H1 (cell line): ENCODE measurements around the gene NUAK1. TPM values are rescaled to one million over a fixed set of nuclear protein-coding genes. Genes with fewer than 3 reads are reported as not detected.
A peak's percentile ranks its signal among the peaks of the same experiment; 100 is the strongest.

Experiments used
- CTCF ChIA-PET: fragments of 300-600 bp; sonication (Branson Sonifier 250); formaldehyde crosslinking; loops from one replicate; lab custom pipeline; 2021; ENCODE audit not compliant: partially characterized antibody; lab: Charles Lee
- POLR2A ChIA-PET: fragments of 300-600 bp; sonication (Branson Sonifier 250); formaldehyde crosslinking; loops from one replicate; lab custom pipeline; 2021; ENCODE audit warnings: inconsistent platforms; ENCODE audit not compliant: partially characterized antibody; lab: Charles Lee
- DNase-seq, 2 experiments: peaks; one replicate each; pipeline versions ENCODE4 v3.0.0 to v3.0.0-alpha.2; 2010 to 2022; ENCODE audit warnings: low spot score in 2 of 2, low read depth in 1 of 2, mixed read lengths in 1 of 2
- FAIRE-seq: peaks from 2 replicates; lab custom pipeline; 2011; peaks lifted over from hg19 to GRCh38; lab: Jason Lieb, UNC
- H2AFZ ChIP-seq: 2 replicates; pipeline ENCODE4 v1.8.1; 2012; ENCODE audit warnings: low read length, inconsistent platforms
- H2AK5ac ChIP-seq: 2 replicates; pipeline ENCODE4 v1.6.1; 2013; ENCODE audit warnings: low read depth, low read length
- H2BK120ac ChIP-seq: replicated peaks from 2 replicates; pipeline ENCODE3; 2013; ENCODE audit warnings: low read depth, low read length, inconsistent platforms
- H2BK12ac ChIP-seq: 2 replicates; pipeline ENCODE4 v1.6.1; 2013; ENCODE audit warnings: low read depth, low read length
- H2BK15ac ChIP-seq: 2 replicates; pipeline ENCODE4 v1.6.1; 2013; ENCODE audit warnings: low read length
- H2BK20ac ChIP-seq: 2 replicates; pipeline ENCODE4 v1.6.1; 2013; ENCODE audit warnings: low read length
- H2BK5ac ChIP-seq: 2 replicates; pipeline ENCODE4 v1.6.1; 2013; ENCODE audit warnings: low read depth, low read length
- H3K14ac ChIP-seq: 2 replicates; pipeline ENCODE4 v1.6.1; 2013; ENCODE audit warnings: inconsistent platforms; ENCODE audit not compliant: insufficient read length
- H3K18ac ChIP-seq: 2 replicates; pipeline ENCODE4 v1.6.1; 2013; ENCODE audit warnings: low read length; ENCODE audit errors: extremely low read depth
- H3K23ac ChIP-seq: 2 replicates; pipeline ENCODE4 v1.6.1; 2013; ENCODE audit warnings: inconsistent platforms; ENCODE audit not compliant: insufficient read length
- H3K23me2 ChIP-seq: 2 replicates; pipeline ENCODE4 v1.6.1; 2013; ENCODE audit warnings: low read depth, low read length
- H3K27ac ChIP-seq: 2 replicates; pipeline ENCODE4 v1.6.1; 2011; ENCODE audit warnings: low read depth, low read length, inconsistent platforms
- H3K27me3 ChIP-seq, 4 experiments: replicated peaks in 1 of 4; 1 replicate in 1 of 4; 2 replicates in 3 of 4; pipeline versions ENCODE4 v1.6.1 to v1.8.1; 2011 to 2013; ENCODE audit warnings: low read length in 3 of 4, mild to moderate bottlenecking in 3 of 4, inconsistent platforms in 2 of 4, mixed read lengths in 2 of 4, moderate library complexity in 1 of 4; ENCODE audit not compliant: control insufficient read depth in 3 of 4, insufficient read depth in 3 of 4; ENCODE audit errors: extremely low read depth in 1 of 4
- H3K36me3 ChIP-seq, 4 experiments: 2 replicates each; pipeline versions ENCODE4 v1.6.1 to v1.8.1; 2011 to 2013; ENCODE audit warnings: mild to moderate bottlenecking in 4 of 4, low read length in 3 of 4, moderate library complexity in 2 of 4, control low read depth in 1 of 4, inconsistent platforms in 1 of 4; ENCODE audit not compliant: insufficient read depth in 4 of 4, control insufficient read depth in 2 of 4
- H3K4ac ChIP-seq: replicated peaks from 2 replicates; pipeline ENCODE3; 2013; ENCODE audit warnings: low read length, low read depth, mixed read lengths, inconsistent platforms; ENCODE audit not compliant: insufficient read length
- H3K4me1 ChIP-seq, 4 experiments: replicated peaks in 1 of 4; 1 replicate in 1 of 4; 2 replicates in 3 of 4; pipeline versions ENCODE4 v1.6.1 to v1.8.1; 2011 to 2013; ENCODE audit warnings: low read length in 3 of 4, inconsistent platforms in 2 of 4, mixed read lengths in 1 of 4; ENCODE audit not compliant: insufficient read depth in 4 of 4, control insufficient read depth in 3 of 4
- H3K4me2 ChIP-seq, 2 experiments: 2 replicates each; pipeline versions ENCODE4 v1.6.1 to v1.8.1; 2011 to 2013; ENCODE audit warnings: low read depth in 2 of 2, low read length in 2 of 2, control low read depth in 1 of 2, inconsistent platforms in 1 of 2, mild to moderate bottlenecking in 1 of 2; ENCODE audit not compliant: insufficient read depth in 1 of 2
- H3K4me3 ChIP-seq, 4 experiments: fragments of 200-600, 300-600 bp in 1 of 4; sonication (generic), shearing (Covaris generic), sonication (Bioruptor Twin) in 1 of 4; 2 replicates each; pipeline versions ENCODE4 v1.5.1 to v1.8.1; 2011 to 2016; ENCODE audit warnings: low read length in 4 of 4, low read depth in 3 of 4, control low read depth in 2 of 4, inconsistent platforms in 2 of 4, mild to moderate bottlenecking in 2 of 4, mixed read lengths in 1 of 4, moderate library complexity in 1 of 4; ENCODE audit not compliant: insufficient read depth in 2 of 4; ENCODE audit errors: extremely low read depth in 1 of 4
- H3K56ac ChIP-seq: replicated peaks from 2 replicates; pipeline ENCODE3; 2013; ENCODE audit warnings: low read depth, mild to moderate bottlenecking, mixed read lengths, low read length, inconsistent platforms; ENCODE audit not compliant: insufficient read length
- H3K79me1 ChIP-seq: 2 replicates; pipeline ENCODE4 v1.6.1; 2013; ENCODE audit warnings: low read depth, low read length, control low read depth
- H3K79me2 ChIP-seq, 2 experiments: 2 replicates each; pipeline versions ENCODE4 v1.6.1 to v1.8.1; 2012 to 2013; ENCODE audit warnings: low read length in 2 of 2, mild to moderate bottlenecking in 2 of 2, inconsistent platforms in 1 of 2; ENCODE audit not compliant: insufficient read depth in 2 of 2, control insufficient read depth in 1 of 2
- H3K9ac ChIP-seq, 4 experiments: replicated peaks in 1 of 4; 1 replicate in 1 of 4; 2 replicates in 3 of 4; pipeline versions ENCODE4 v1.6.1 to v1.8.1; 2011 to 2013; ENCODE audit warnings: low read depth in 3 of 4, low read length in 3 of 4, control low read depth in 2 of 4, mild to moderate bottlenecking in 2 of 4, moderate library complexity in 2 of 4, inconsistent platforms in 1 of 4; ENCODE audit errors: extremely low read depth in 1 of 4
- H3K9me3 ChIP-seq, 2 experiments: 2 replicates each; pipeline versions ENCODE4 v1.6.1 to v1.8.1; 2012 to 2013; ENCODE audit warnings: mild to moderate bottlenecking in 2 of 2, moderate library complexity in 2 of 2, control low read depth in 1 of 2, inconsistent platforms in 1 of 2, low read depth in 1 of 2, low read length in 1 of 2, mixed read lengths in 1 of 2; ENCODE audit not compliant: insufficient read depth in 2 of 2
- H4K20me1 ChIP-seq, 2 experiments: replicated peaks in 1 of 2; 2 replicates each; pipeline versions ENCODE3 to v1.8.1; 2011 to 2013; ENCODE audit warnings: inconsistent platforms in 2 of 2, low read length in 2 of 2, mild to moderate bottlenecking in 1 of 2; ENCODE audit not compliant: insufficient read depth in 2 of 2, control insufficient read depth in 1 of 2
- H4K5ac ChIP-seq: 2 replicates; pipeline ENCODE4 v1.6.1; 2013; ENCODE audit warnings: low read length, low read depth, mixed read lengths, inconsistent platforms; ENCODE audit not compliant: insufficient read length
- H4K8ac ChIP-seq: 2 replicates; pipeline ENCODE4 v1.8.0; 2013; ENCODE audit warnings: mild to moderate bottlenecking, moderate library complexity, low read length, inconsistent platforms; ENCODE audit not compliant: insufficient read depth; ENCODE audit errors: extremely low read depth
- H4K91ac ChIP-seq: replicated peaks from 2 replicates; pipeline ENCODE3; 2013; ENCODE audit warnings: low read length, mixed read lengths, inconsistent platforms; ENCODE audit not compliant: insufficient read length
- ATF3 ChIP-seq: IDR thresholded peaks from 2 replicates; pipeline ENCODE4 v1.6.1; 2011; ENCODE audit warnings: low read depth, mild to moderate bottlenecking, low read length; ENCODE audit not compliant: insufficient read depth
- BACH1 ChIP-seq: IDR thresholded peaks from 2 replicates; pipeline ENCODE4 v1.6.1; 2012; ENCODE audit warnings: low read length, improper control_type of control experiment
- BRCA1 ChIP-seq: IDR thresholded peaks from 2 replicates; pipeline ENCODE4 v1.6.1; 2012; ENCODE audit warnings: low read depth, low read length, improper control_type of control experiment
- CBX8 ChIP-seq: fragments of 300-800, 300-1000 bp; sonication (generic); IDR thresholded peaks from 2 replicates; pipeline ENCODE4 v1.7.1; 2016; ENCODE audit warnings: low read depth, low read length, borderline replicate concordance
- CEBPB ChIP-seq: IDR thresholded peaks from 2 replicates; pipeline ENCODE4 v1.6.1; 2012; ENCODE audit warnings: low read depth, low read length
- CTBP2 ChIP-seq: IDR thresholded peaks from 2 replicates; pipeline ENCODE4 v1.7.0; 2011; ENCODE audit warnings: borderline replicate concordance, mild to moderate bottlenecking, moderate library complexity, mixed read lengths, low read length; ENCODE audit not compliant: insufficient read depth, insufficient read length
- EGR1 ChIP-seq: IDR thresholded peaks from 2 replicates; pipeline ENCODE4 v1.6.1; 2011; ENCODE audit warnings: low read depth, low read length, borderline replicate concordance
- KDM1A ChIP-seq: fragments of 200-600, 300-600 bp; sonication (generic); IDR thresholded peaks from 2 replicates; pipeline ENCODE4 v1.7.1; 2016; ENCODE audit warnings: mild to moderate bottlenecking, low read length, borderline replicate concordance
- POLR2A ChIP-seq, 2 experiments: IDR thresholded peaks; 1 replicate in 1 of 2; 2 replicates in 1 of 2; pipeline ENCODE4 v1.6.1; 2011; ENCODE audit warnings: low read depth in 2 of 2, low read length in 2 of 2, mild to moderate bottlenecking in 2 of 2; ENCODE audit errors: control extremely low read depth in 1 of 2
- RAD21 ChIP-seq, 2 experiments: IDR thresholded peaks in 1 of 2; conservative IDR thresholded peaks in 1 of 2; 2 replicates each; pipeline ENCODE4 v1.6.1; 2011; ENCODE audit warnings: low read depth in 2 of 2, low read length in 2 of 2, improper control_type of control experiment in 1 of 2, inconsistent platforms in 1 of 2, mild to moderate bottlenecking in 1 of 2, moderate library complexity in 1 of 2
- WGBS, 2 experiments: shearing (Covaris generic) in 1 of 2; methylation state at CpG; one replicate each; pipeline versions ENCODE4 v1.1.6 to v1.1.7; 2013 to 2015; ENCODE audit warnings: low lambda C conversion rate in 2 of 2, mixed read lengths in 2 of 2, inconsistent platforms in 1 of 2, low coverage in 1 of 2, missing lambda C conversion rate in 1 of 2; ENCODE audit not compliant: insufficient replicate concordance in 2 of 2, insufficient coverage in 1 of 2, insufficient read length in 1 of 2; ENCODE audit errors: extremely low coverage in 1 of 2, missing lambda C conversion rate in 1 of 2; 5-methylcytosine and 5-hydroxymethylcytosine counted together
- polyA plus RNA-seq, 7 experiments: library from polyadenylated mRNA; depleted of rRNA in 3 of 7; stranded (reverse) in 5 of 7; unstranded in 2 of 7; fragments of >200 nt in 5 of 7; fragments of 200-250 nt in 2 of 7; gene quantifications; 1 replicate in 5 of 7; 2 replicates in 1 of 7; 4 replicates in 1 of 7; pipeline versions ENCODE4 v1.2.1 to v1.2.3, GENCODE V29; 2011 to 2013; ENCODE audit warnings: missing spikeins in 2 of 7, mixed read lengths in 2 of 7
- total RNA-seq: library from RNA; stranded (reverse); fragmentation: NEBNext Ultra II Directional; extraction: Animal tissue kit (Norgen Biotek cat#: 25700); gene quantifications from 2 replicates; pipeline ENCODE4 v1.2.1, GENCODE V29; 2021

Gene NUAK1
- total and polyA plus RNA-seq, 2 of the 8 experiments (the other 6 are each of a cell fraction or from before 2014, with no cell fraction given): 6.7 to 18.2 TPM

GRCh38 chr12:106108185-106108835 is 30.4 kb downstream of the NUAK1 start:
- H3K14ac ChIP-seq: no peak overlapping the region
- H3K4me2 ChIP-seq: peak overlapping the region; percentile 30 to 52; a peak in 3 of 4 replicates
- peak; percentile 75 for FAIRE-seq
- H3K9ac ChIP-seq: peak overlapping the region in 1 of 4 experiments; percentile 54; a peak in 1 of 7 replicates
- CTCF ChIA-PET: interaction anchor here (0.6 to 3.3 kb wide), 16 partner anchors 9 to 403 kb away, joined by 3 to 17 read pairs (median 4); no protein-coding TSS in a partner anchor
- no peaks in the 10 kb centered on the region for H3K9me3 ChIP-seq
- H2AK5ac ChIP-seq: 0 out of 2 replicates have a peak overlapping the region, but pooled peaks have one; percentile 9
- H2AFZ ChIP-seq: no peak overlapping the region
- no peaks in the 10 kb centered on the region for H3K23me2 ChIP-seq
- H2BK12ac ChIP-seq: peak overlapping the region; percentile 98; the same call in 1 of the 2 replicates
- no peaks in the 10 kb centered on the region for H3K27me3 ChIP-seq
- H3K36me3 ChIP-seq: peaks cover 0 to 3% (median 1%) of the 10 kb centered on the region in 4 experiments; a peak in 3 of 8 replicates
- H2BK20ac ChIP-seq: peak overlapping the region; percentile 9; the same call in 1 of the 2 replicates
- WGBS, 2 experiments: 47% methylated on average over 4 of the region's 4 CpGs; no CpG with 5 or more reads in 1 of the 2 experiments
- H3K23ac ChIP-seq: no peak overlapping the region
- POLR2A ChIA-PET: interaction anchor here (0.7 to 4.4 kb wide), 12 partner anchors 9 to 294 kb away, joined by 3 to 28 read pairs (median 5); partner anchors contain the start of gene NUAK1
- no peak overlapping the region for H4K8ac ChIP-seq
- no peak overlapping the region for H3K56ac ChIP-seq
- H3K18ac ChIP-seq: no peak overlapping the region; the same call in 1 of the 2 replicates
- no peak overlapping the region for H4K5ac ChIP-seq
- peaks cover 0 to 2% of the 10 kb centered on the region in 2 experiments for H4K20me1 ChIP-seq
- no peak overlapping the region for H2BK120ac ChIP-seq
- H3K79me2 ChIP-seq: peaks cover 0 to 64% of the 10 kb centered on the region in 2 experiments; a peak in 2 of 4 replicates
- H4K91ac ChIP-seq: peak overlapping the region; percentile 45
- peak overlapping the region in 1 of 4 experiments; percentile 23; a peak in 1 of 8 replicates for H3K4me3 ChIP-seq
- H3K4me1 ChIP-seq: peaks cover 23 to 47% (median 43%) of the 10 kb centered on the region in 4 experiments
- H3K4ac ChIP-seq: no peak overlapping the region
- DNase-seq: peak in 1 of 2 experiments; percentile 49
- H3K79me1 ChIP-seq: peaks cover 4% of the 10 kb centered on the region; the same call in 1 of the 2 replicates
- peak overlapping the region; percentile 87; the same call in 1 of the 2 replicates for H2BK5ac ChIP-seq
- H2BK15ac ChIP-seq: no peak overlapping the region
- peak overlapping the region; percentile 39; the same call in 1 of the 2 replicates for H3K27ac ChIP-seq
- 0 out of 2 replicates have a peak, but pooled peaks have one; percentile 26 for TF ChIP-seq EGR1
- TF ChIP-seq BRCA1: no peak
- TF ChIP-seq BACH1: no peak
- TF ChIP-seq RAD21 (IDR thresholded peaks at IDR 0.05 in 1 of 2, conservative IDR thresholded peaks at IDR 0.05 in 1 of 2; ENCODE audit: low read depth in 2 of 2, low read length in 2 of 2): peak in 1 of 2 experiments; percentile 10; a peak in 2 of 4 replicates
- no peak for TF ChIP-seq CEBPB
- TF ChIP-seq CBX8: no peak
- TF ChIP-seq POLR2A (IDR thresholded peaks at IDR 0.05; ENCODE audit: control extremely low read depth in 1 of 2, low read depth in 2 of 2, low read length in 2 of 2): no peak
- no peak for TF ChIP-seq KDM1A
- TF ChIP-seq ATF3: no peak
- no peak for TF ChIP-seq CTBP2
